HG03196 (cell line): ENCODE measurements around the gene ABCA13.

ENCODE experiments used
- ATAC-seq: cut with Tn5 transposase; IDR thresholded peaks from one replicate; pipeline ENCODE4 v1.9.1; 2021; ENCODE audit not compliant: unreplicated experiment

The ABCA13 gene

GRCh38 chr7:48627164-48627563, 455.9 kb downstream of the ABCA13 start:
- no peak for ATAC-seq

GRCh38 chr7:48628793-48629349, 457.6 kb downstream of the ABCA13 start:
- ATAC-seq = no peak

- ATAC-seq = no peak
These were observed 462.9 kb downstream of the ABCA13 start for GRCh38 chr7:48634116-48634632.

GRCh38 chr7:48635796-48636195, 464.5 kb downstream of the ABCA13 start:
- no peak for ATAC-seq

GRCh38 chr7:48636391-48637015, 465.2 kb downstream of the ABCA13 start:
- no peak for ATAC-seq

- no peak for ATAC-seq
These were observed 466.1 kb downstream of the ABCA13 start for GRCh38 chr7:48637382-48637781.

- ATAC-seq = no peak
These were observed 466.8 kb downstream of the ABCA13 start for GRCh38 chr7:48638041-48638440.

GRCh38 chr7:48643431-48644013, 472.3 kb downstream of the ABCA13 start:
- no peak for ATAC-seq

- no peak for ATAC-seq
These were observed 486.9 kb downstream of the ABCA13 start for GRCh38 chr7:48658138-48658537.

- no peak for ATAC-seq
These were observed 489.1 kb downstream of the ABCA13 start for GRCh38 chr7:48660306-48660870.

- ATAC-seq = no peak
These were observed 493.0 kb downstream of the ABCA13 start for GRCh38 chr7:48664241-48664640.

- no peak for ATAC-seq
These were observed 494.3 kb downstream of the ABCA13 start for GRCh38 chr7:48665353-48666135.

GRCh38 chr7:48667407-48667806, 496.1 kb downstream of the ABCA13 start:
- no peak for ATAC-seq

- no peak for ATAC-seq
These were observed 500.4 kb downstream of the ABCA13 start for GRCh38 chr7:48671656-48672055.

- ATAC-seq = no peak
These were observed 509.7 kb downstream of the ABCA13 start for GRCh38 chr7:48681006-48681405.

- ATAC-seq = no peak
These were observed 520.5 kb downstream of the ABCA13 start for GRCh38 chr7:48691788-48692187.
